WTC11 (cell line): ENCODE measurements around the gene MAML3. TPM values are rescaled to one million over a fixed set of nuclear protein-coding genes. Genes with fewer than 3 reads are reported as not detected.

Source experiments
- ATAC-seq: fragments of 200-7000 bp; cut with Tn5 transposase; 2 replicates; pipeline ENCODE4 v1.10.0; 2021; ENCODE audit warnings: mild to moderate bottlenecking, moderate library complexity
- CTCF ChIA-PET: fragments of 300-600 bp; sonication (Branson Sonifier 250); formaldehyde crosslinking; loops from one replicate; lab custom pipeline; 2021; ENCODE audit warnings: antibody characterized with exemption; lab: Charles Lee
- POLR2A ChIA-PET: fragments of 350-600 bp; sonication (Branson Sonifier 250); formaldehyde crosslinking; loops from one replicate; lab custom pipeline; 2021; ENCODE audit warnings: antibody characterized with exemption; lab: Charles Lee
- DNase-seq: peaks from one replicate; pipeline ENCODE4 v3.0.0; 2021; ENCODE audit warnings: low spot score
- H3K27ac Mint-ChIP-seq: 2 replicates; pipeline ENCODE4 v1.8.0; 2021; ENCODE audit warnings: mixed read lengths
- H3K27me3 Mint-ChIP-seq: 2 replicates; pipeline ENCODE4 v1.8.0; 2021; ENCODE audit warnings: low read depth, mild to moderate bottlenecking, moderate library complexity, mixed read lengths
- H3K36me3 Mint-ChIP-seq: 2 replicates; pipeline ENCODE4 v1.8.0; 2021; ENCODE audit warnings: mixed read lengths
- H3K4me1 Mint-ChIP-seq: 2 replicates; pipeline ENCODE4 v1.8.0; 2022; ENCODE audit warnings: mixed read lengths
- H3K4me3 Mint-ChIP-seq: 2 replicates; pipeline ENCODE4 v1.8.0; 2021; ENCODE audit warnings: mild to moderate bottlenecking, moderate library complexity, mixed read lengths
- H3K9me3 Mint-ChIP-seq: 2 replicates; pipeline ENCODE4 v1.8.0; 2021; ENCODE audit warnings: mixed read lengths
- CREM ChIP-seq: sonication (generic); formaldehyde crosslinking; IDR thresholded peaks from 2 replicates; pipeline ENCODE4 v1.8.1; 2022; ENCODE audit warnings: mild to moderate bottlenecking, missing genetic modification reagents, moderate library complexity
- EMX1 ChIP-seq: fragments of 250-450 bp; sonication (Bioruptor Pico); IDR thresholded peaks from 2 replicates; pipeline ENCODE4 v1.8.0; 2021; ENCODE audit warnings: mild to moderate bottlenecking
- FOXJ3 ChIP-seq: sonication (generic); formaldehyde crosslinking; IDR thresholded peaks from 2 replicates; pipeline ENCODE4 v1.9.0; 2021; ENCODE audit warnings: missing genetic modification reagents, mild to moderate bottlenecking, borderline replicate concordance
- FOXK1 ChIP-seq: sonication (generic); formaldehyde crosslinking; IDR thresholded peaks from 2 replicates; pipeline ENCODE4 v1.8.0; 2022; ENCODE audit warnings: mild to moderate bottlenecking, moderate library complexity, missing genetic modification reagents
- JAZF1 ChIP-seq: fragments of 250-450 bp; sonication (Bioruptor Pico); IDR thresholded peaks from 2 replicates; pipeline ENCODE4 v1.9.0; 2021; ENCODE audit warnings: moderate library complexity, mild to moderate bottlenecking, inconsistent platforms
- JUN ChIP-seq: sonication (generic); formaldehyde crosslinking; IDR thresholded peaks from 2 replicates; pipeline ENCODE4 v1.8.0; 2023; ENCODE audit warnings: mild to moderate bottlenecking, missing genetic modification reagents
- MXD4 ChIP-seq: fragments of 250-450 bp; sonication (Bioruptor Pico); IDR thresholded peaks from 2 replicates; pipeline ENCODE4 v1.8.0; 2021; ENCODE audit warnings: mild to moderate bottlenecking, moderate library complexity, borderline replicate concordance
- NFATC4 ChIP-seq: fragments of 250-450 bp; sonication (Bioruptor Pico); IDR thresholded peaks from 2 replicates; pipeline ENCODE4 v1.9.0; 2021; ENCODE audit warnings: mild to moderate bottlenecking
- NR1H2 ChIP-seq: sonication (generic); formaldehyde crosslinking; IDR thresholded peaks from 2 replicates; pipeline ENCODE4 v1.9.0; 2021; ENCODE audit warnings: mild to moderate bottlenecking, moderate library complexity, missing genetic modification reagents
- RORB ChIP-seq: fragments of 250-450 bp; sonication (Bioruptor Pico); IDR thresholded peaks from 2 replicates; pipeline ENCODE4 v1.9.0; 2021; ENCODE audit warnings: mild to moderate bottlenecking
- TEAD1 ChIP-seq: sonication (generic); formaldehyde crosslinking; IDR thresholded peaks from 2 replicates; pipeline ENCODE4 v1.8.0; 2022; ENCODE audit warnings: mild to moderate bottlenecking, missing genetic modification reagents
- ZBTB21 ChIP-seq: sonication (generic); formaldehyde crosslinking; IDR thresholded peaks from 2 replicates; pipeline ENCODE4 v1.8.1; 2023; ENCODE audit warnings: mild to moderate bottlenecking, missing genetic modification reagents, borderline replicate concordance
- ZNF121 ChIP-seq: sonication (generic); formaldehyde crosslinking; IDR thresholded peaks from 2 replicates; pipeline ENCODE4 v1.8.0; 2023; ENCODE audit warnings: missing genetic modification reagents
- ZNF232 ChIP-seq: sonication (generic); formaldehyde crosslinking; IDR thresholded peaks from 2 replicates; pipeline ENCODE4 v1.8.0; 2022; ENCODE audit warnings: mild to moderate bottlenecking, missing genetic modification reagents
- ZNF263 ChIP-seq: sonication (generic); formaldehyde crosslinking; IDR thresholded peaks from 2 replicates; pipeline ENCODE4 v1.8.1; 2022; ENCODE audit warnings: low read depth, mild to moderate bottlenecking, moderate library complexity, missing genetic modification reagents
- ZNF317 ChIP-seq: sonication (generic); formaldehyde crosslinking; IDR thresholded peaks from 2 replicates; pipeline ENCODE4 v1.8.1; 2023; ENCODE audit warnings: low read depth, mild to moderate bottlenecking, moderate library complexity, missing genetic modification reagents, borderline replicate concordance
- ZNF423 ChIP-seq: fragments of 250-450 bp; sonication (Bioruptor Pico); IDR thresholded peaks from 2 replicates; pipeline ENCODE4 v2.1.2; 2022; ENCODE audit warnings: mild to moderate bottlenecking, moderate library complexity
- total RNA-seq: library from RNA; stranded (reverse); gene quantifications from 3 replicates; pipeline ENCODE4 v1.2.3, GENCODE V29; 2021
- TF ChIP-seq, protein P1 (sequence below): fragments of 200-600 bp; IDR thresholded peaks from 2 replicates; pipeline ENCODE4 v1.8.0; 2022; ENCODE audit warnings: antibody characterized with exemption
- TF ChIP-seq, protein P2 (sequence below): sonication (generic); formaldehyde crosslinking; IDR thresholded peaks from 2 replicates; pipeline ENCODE4 v1.8.1; 2023; ENCODE audit warnings: mild to moderate bottlenecking, missing genetic modification reagents, moderate library complexity
- TF ChIP-seq, protein P3 (sequence below): fragments of 250-450 bp; sonication (Bioruptor Pico); IDR thresholded peaks from 2 replicates; pipeline ENCODE4 v2.1.2; 2022; ENCODE audit warnings: mild to moderate bottlenecking, moderate library complexity
- TF ChIP-seq, protein P4 (sequence below): sonication (generic); formaldehyde crosslinking; IDR thresholded peaks from 2 replicates; pipeline ENCODE4 v1.8.1; 2022; ENCODE audit warnings: low read depth, mild to moderate bottlenecking, moderate library complexity, missing genetic modification reagents, borderline replicate concordance
- TF ChIP-seq, protein P5 (sequence below): fragments of 250-450 bp; sonication (Bioruptor Pico); conservative IDR thresholded peaks from 2 replicates; pipeline ENCODE4 v1.9.0; 2021; ENCODE audit warnings: mild to moderate bottlenecking

Gene MAML3
- total RNA-seq, 1 experiment from 2014 or later = 7.4 TPM

DNA sequence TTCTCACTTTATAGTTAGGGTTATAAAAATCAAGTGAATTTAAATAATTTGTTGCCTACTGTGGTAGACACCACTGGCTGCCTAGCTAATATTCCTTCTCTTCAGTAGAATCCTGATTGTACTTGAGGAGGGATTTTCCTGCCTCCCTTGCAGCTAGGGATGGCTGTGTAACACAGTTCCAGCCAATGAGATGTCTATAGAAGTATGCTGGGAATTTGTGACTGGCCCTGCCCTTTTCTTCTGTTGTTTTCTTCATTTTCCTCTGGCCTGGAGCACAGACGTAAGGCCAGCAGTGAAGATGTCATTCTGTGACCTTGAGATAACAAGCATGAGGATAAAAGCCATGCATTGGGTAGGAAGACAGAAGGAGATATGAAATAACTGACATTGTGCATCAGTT, 343.3 kb downstream of the MAML3 start:
- Mint-ChIP-seq H3K36me3 (peaks cover 10% of the 10 kb centered on the region), H3K27me3 (no peaks in the 10 kb centered on the region), H3K27ac (no peak overlapping the region), H3K4me3 (no peak overlapping the region), H3K4me1 (peaks cover 42% of the 10 kb centered on the region), H3K9me3 (peaks cover 11% of the 10 kb centered on the region)
- no peak for DNase-seq
- TF ChIP-seq JUN (CRISPR knock-in tag) = no peak
- TF ChIP-seq, protein P1, sequence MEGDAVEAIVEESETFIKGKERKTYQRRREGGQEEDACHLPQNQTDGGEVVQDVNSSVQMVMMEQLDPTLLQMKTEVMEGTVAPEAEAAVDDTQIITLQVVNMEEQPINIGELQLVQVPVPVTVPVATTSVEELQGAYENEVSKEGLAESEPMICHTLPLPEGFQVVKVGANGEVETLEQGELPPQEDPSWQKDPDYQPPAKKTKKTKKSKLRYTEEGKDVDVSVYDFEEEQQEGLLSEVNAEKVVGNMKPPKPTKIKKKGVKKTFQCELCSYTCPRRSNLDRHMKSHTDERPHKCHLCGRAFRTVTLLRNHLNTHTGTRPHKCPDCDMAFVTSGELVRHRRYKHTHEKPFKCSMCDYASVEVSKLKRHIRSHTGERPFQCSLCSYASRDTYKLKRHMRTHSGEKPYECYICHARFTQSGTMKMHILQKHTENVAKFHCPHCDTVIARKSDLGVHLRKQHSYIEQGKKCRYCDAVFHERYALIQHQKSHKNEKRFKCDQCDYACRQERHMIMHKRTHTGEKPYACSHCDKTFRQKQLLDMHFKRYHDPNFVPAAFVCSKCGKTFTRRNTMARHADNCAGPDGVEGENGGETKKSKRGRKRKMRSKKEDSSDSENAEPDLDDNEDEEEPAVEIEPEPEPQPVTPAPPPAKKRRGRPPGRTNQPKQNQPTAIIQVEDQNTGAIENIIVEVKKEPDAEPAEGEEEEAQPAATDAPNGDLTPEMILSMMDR = no peak
- TF ChIP-seq, protein P2, sequence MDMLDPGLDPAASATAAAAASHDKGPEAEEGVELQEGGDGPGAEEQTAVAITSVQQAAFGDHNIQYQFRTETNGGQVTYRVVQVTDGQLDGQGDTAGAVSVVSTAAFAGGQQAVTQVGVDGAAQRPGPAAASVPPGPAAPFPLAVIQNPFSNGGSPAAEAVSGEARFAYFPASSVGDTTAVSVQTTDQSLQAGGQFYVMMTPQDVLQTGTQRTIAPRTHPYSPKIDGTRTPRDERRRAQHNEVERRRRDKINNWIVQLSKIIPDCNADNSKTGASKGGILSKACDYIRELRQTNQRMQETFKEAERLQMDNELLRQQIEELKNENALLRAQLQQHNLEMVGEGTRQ (CRISPR knock-in tag) = no peak
- TF ChIP-seq JAZF1 (CRISPR knock-in tag) = no peak
- no peak for ATAC-seq
- ChIA-PET POLR2A (no interaction called here), CTCF (interaction anchor here (0.6 kb wide), 1 partner anchor 47 kb away, joined by 3 read pairs; no protein-coding TSS in a partner anchor)

DNA sequence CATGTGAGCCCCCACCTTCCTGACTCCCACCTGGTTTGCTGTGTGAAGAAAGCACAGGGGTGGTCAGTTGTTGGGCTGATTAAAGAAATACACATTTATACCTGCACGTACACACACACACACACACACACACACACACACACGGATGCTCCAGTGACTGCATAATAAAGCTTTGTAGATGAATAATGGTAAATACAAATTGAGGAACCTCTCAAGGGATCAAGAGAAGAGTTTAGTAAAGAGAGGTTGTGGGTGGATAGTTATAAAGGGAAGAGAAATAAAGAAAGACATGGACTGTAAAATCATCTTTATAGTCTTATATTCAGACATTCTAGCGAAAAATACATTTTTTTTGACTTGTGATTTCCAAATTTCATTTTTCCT, 344.2 kb downstream of the MAML3 start:
- no peak for TF ChIP-seq RORB (CRISPR knock-in tag)
- no peak for TF ChIP-seq ZNF232
- no peak for TF ChIP-seq NFATC4 (CRISPR knock-in tag)
- TF ChIP-seq TEAD1 (CRISPR knock-in tag) = no peak
- no peak for TF ChIP-seq FOXJ3 (CRISPR knock-in tag)
- TF ChIP-seq NR1H2 = no peak
- TF ChIP-seq ZNF121 (CRISPR knock-in tag) = no peak
- TF ChIP-seq, protein P3, sequence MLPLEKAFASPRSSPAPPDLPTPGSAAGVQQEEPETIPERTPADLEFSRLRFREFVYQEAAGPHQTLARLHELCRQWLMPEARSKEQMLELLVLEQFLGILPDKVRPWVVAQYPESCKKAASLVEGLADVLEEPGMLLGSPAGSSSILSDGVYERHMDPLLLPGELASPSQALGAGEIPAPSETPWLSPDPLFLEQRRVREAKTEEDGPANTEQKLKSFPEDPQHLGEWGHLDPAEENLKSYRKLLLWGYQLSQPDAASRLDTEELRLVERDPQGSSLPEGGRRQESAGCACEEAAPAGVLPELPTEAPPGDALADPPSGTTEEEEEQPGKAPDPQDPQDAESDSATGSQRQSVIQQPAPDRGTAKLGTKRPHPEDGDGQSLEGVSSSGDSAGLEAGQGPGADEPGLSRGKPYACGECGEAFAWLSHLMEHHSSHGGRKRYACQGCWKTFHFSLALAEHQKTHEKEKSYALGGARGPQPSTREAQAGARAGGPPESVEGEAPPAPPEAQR (CRISPR knock-in tag) = no peak
- TF ChIP-seq MXD4 (CRISPR knock-in tag) = no peak
- TF ChIP-seq FOXK1 (CRISPR knock-in tag) = no peak
- no peak for TF ChIP-seq EMX1 (CRISPR knock-in tag)
- TF ChIP-seq JUN (CRISPR knock-in tag) = no peak
- no peak for TF ChIP-seq ZNF263 (CRISPR knock-in tag)
- no peak for TF ChIP-seq ZNF317 (CRISPR knock-in tag)
- no peak for TF ChIP-seq ZBTB21 (CRISPR knock-in tag)
- no peak for TF ChIP-seq CREM (CRISPR knock-in tag)
- TF ChIP-seq, protein P4, sequence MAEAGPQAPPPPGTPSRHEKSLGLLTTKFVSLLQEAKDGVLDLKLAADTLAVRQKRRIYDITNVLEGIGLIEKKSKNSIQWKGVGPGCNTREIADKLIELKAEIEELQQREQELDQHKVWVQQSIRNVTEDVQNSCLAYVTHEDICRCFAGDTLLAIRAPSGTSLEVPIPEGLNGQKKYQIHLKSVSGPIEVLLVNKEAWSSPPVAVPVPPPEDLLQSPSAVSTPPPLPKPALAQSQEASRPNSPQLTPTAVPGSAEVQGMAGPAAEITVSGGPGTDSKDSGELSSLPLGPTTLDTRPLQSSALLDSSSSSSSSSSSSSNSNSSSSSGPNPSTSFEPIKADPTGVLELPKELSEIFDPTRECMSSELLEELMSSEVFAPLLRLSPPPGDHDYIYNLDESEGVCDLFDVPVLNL = no peak
- no peak for TF ChIP-seq ZNF423
- TF ChIP-seq, protein P5, sequence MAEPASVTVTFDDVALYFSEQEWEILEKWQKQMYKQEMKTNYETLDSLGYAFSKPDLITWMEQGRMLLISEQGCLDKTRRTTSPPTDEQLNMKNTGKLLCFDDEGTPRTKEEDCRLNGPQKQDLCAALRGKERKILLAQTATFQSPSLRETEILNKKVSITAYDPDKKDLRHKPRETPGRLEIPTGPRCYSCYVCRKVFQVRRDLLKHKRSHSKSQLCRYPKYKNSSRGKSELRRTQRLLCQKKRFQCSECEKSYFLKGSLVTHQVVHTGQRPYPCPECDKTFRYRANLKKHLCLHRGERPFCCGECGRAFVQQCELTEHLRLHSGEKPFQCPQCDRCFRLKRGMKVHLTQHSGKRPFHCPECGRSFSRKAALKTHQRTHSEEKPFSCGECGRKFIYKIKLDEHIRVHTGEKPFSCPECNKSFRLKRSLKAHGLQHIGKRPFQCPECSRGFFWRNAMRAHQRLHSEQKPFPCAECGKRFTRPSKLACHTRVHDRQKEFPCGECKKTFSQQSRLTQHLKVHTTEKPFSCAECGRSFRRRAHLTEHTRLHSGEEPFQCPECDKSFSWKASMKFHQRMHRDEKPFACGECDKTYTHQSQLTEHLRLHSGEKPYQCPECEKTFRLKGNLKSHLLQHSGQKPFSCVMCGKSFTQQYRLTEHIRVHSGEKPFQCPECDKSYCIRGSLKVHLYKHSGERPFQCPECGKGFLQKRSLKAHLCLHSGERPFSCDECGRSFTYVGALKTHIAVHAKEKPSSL = no peak
- Mint-ChIP-seq H3K9me3 (peaks cover 11% of the 10 kb centered on the region), H3K27me3 (no peaks in the 10 kb centered on the region), H3K36me3 (peaks cover 10% of the 10 kb centered on the region), H3K27ac (no peak overlapping the region), H3K4me3 (no peak overlapping the region), H3K4me1 (peaks cover 32% of the 10 kb centered on the region)
- POLR2A ChIA-PET = no interaction called here
- CTCF ChIA-PET = interaction anchor here (1.4 kb wide), 1 partner anchor 15 kb away, joined by 4 read pairs; no protein-coding TSS in a partner anchor
- ATAC-seq = no peak
- DNase-seq = no peak
